Keratinocyte (primary cell): ENCODE data around the gene NPAS3. TPM values are rescaled to one million over a fixed set of nuclear protein-coding genes. Genes with fewer than 3 reads are reported as not detected.

ENCODE experiments used
- DNase-seq: peaks from one replicate; pipeline ENCODE4 v3.0.0-alpha.2; 2011; ENCODE audit warnings: low read depth, missing footprints, low spot score
- FAIRE-seq: peaks from 2 replicates; lab custom pipeline; 2011; peaks lifted over from hg19 to GRCh38; lab: Jason Lieb, UNC
- H2AFZ ChIP-seq: 2 replicates; pipeline ENCODE4 v1.6.0; 2012; ENCODE audit warnings: low read length, control low read depth, inconsistent platforms; ENCODE audit not compliant: control insufficient read depth
- H3K27ac ChIP-seq: 2 replicates; pipeline ENCODE4 v1.5.1; 2011; ENCODE audit warnings: low read length; ENCODE audit not compliant: control insufficient read depth, insufficient read depth
- H3K27me3 ChIP-seq: 3 replicates; pipeline ENCODE4 v1.6.0; 2011; ENCODE audit warnings: low read length; ENCODE audit not compliant: control insufficient read depth, insufficient read depth; ENCODE audit errors: extremely low read depth
- H3K36me3 ChIP-seq, 2 experiments: 2 replicates in 1 of 2; 3 replicates in 1 of 2; pipeline ENCODE4 v1.5.1; 2011; ENCODE audit warnings: low read length in 2 of 2, mild to moderate bottlenecking in 1 of 2; ENCODE audit not compliant: control insufficient read depth in 2 of 2, insufficient read depth in 2 of 2; ENCODE audit errors: extremely low read depth in 1 of 2
- H3K4me1 ChIP-seq: 3 replicates; pipeline ENCODE4 v1.5.1; 2011; ENCODE audit warnings: low read length; ENCODE audit not compliant: control insufficient read depth, insufficient read depth; ENCODE audit errors: extremely low read depth
- H3K4me2 ChIP-seq: 3 replicates; pipeline ENCODE4 v1.6.0; 2011; ENCODE audit warnings: low read depth, low read length; ENCODE audit not compliant: control insufficient read depth, insufficient read depth; ENCODE audit errors: extremely low read depth
- H3K4me3 ChIP-seq, 3 experiments: fragments of 200-600 bp in 1 of 3; sonication (generic) in 1 of 3; 2 replicates in 2 of 3; 3 replicates in 1 of 3; pipeline ENCODE4 v1.5.1; 2011 to 2016; ENCODE audit warnings: low read length in 3 of 3, mild to moderate bottlenecking in 3 of 3, control low read depth in 2 of 3, inconsistent platforms in 1 of 3, low read depth in 1 of 3, mixed read lengths in 1 of 3, mixed run types in 1 of 3, moderate library complexity in 1 of 3; ENCODE audit not compliant: control insufficient read depth in 2 of 3, insufficient read depth in 2 of 3; ENCODE audit errors: extremely low read depth in 1 of 3
- H3K79me2 ChIP-seq: 2 replicates; pipeline ENCODE4 v1.6.0; 2012; ENCODE audit warnings: low read length; ENCODE audit not compliant: control insufficient read depth, insufficient read depth
- H3K9ac ChIP-seq: 3 replicates; pipeline ENCODE4 v1.6.0; 2011; ENCODE audit warnings: low read length; ENCODE audit not compliant: control insufficient read depth, insufficient read depth; ENCODE audit errors: extremely low read depth
- H3K9me1 ChIP-seq: 3 replicates; pipeline ENCODE4 v1.6.0; 2011; ENCODE audit warnings: low read length; ENCODE audit not compliant: control insufficient read depth, insufficient read depth; ENCODE audit errors: extremely low read depth
- H3K9me3 ChIP-seq: 2 replicates; pipeline ENCODE4 v1.5.1; 2012; ENCODE audit warnings: low read depth, low read length; ENCODE audit not compliant: control insufficient read depth
- H4K20me1 ChIP-seq: 3 replicates; pipeline ENCODE4 v1.6.0; 2011; ENCODE audit warnings: low read length; ENCODE audit not compliant: control insufficient read depth, insufficient read depth; ENCODE audit errors: extremely low read depth
- EZH2 ChIP-seq: IDR thresholded peaks from one replicate; pipeline ENCODE4 v1.6.1; 2012; ENCODE audit warnings: inconsistent platforms, mild to moderate bottlenecking, low read length, moderate library complexity
- dilution Hi-C: fragments of 300-500 bp; cut with MboI; formaldehyde crosslinking; loops from one replicate; pipeline ENCODE4 v1.7.0; 2020; ENCODE audit warnings: low sequenced_read_pairs; ENCODE audit not compliant: extremely low pct_ligation_motif_present
- polyA plus RNA-seq, 5 experiments: library from polyadenylated mRNA; depleted of rRNA in 3 of 5; stranded (reverse) in 3 of 5; stranded (forward) in 1 of 5; unstranded in 1 of 5; fragments of >200 nt; gene quantifications; 1 replicate in 1 of 5; 2 replicates in 3 of 5; 3 replicates in 1 of 5; pipeline versions ENCODE4 v1.2.1 to v1.2.3, GENCODE V29; 2011 to 2012; ENCODE audit warnings: missing spikeins in 2 of 5, low read depth in 1 of 5, low replicate concordance in 1 of 5
- TF ChIP-seq, protein P1 (sequence below), 3 experiments: IDR thresholded peaks in 1 of 3; conservative IDR thresholded peaks in 1 of 3; optimal IDR thresholded peaks in 1 of 3; 2 replicates in 2 of 3; 3 replicates in 1 of 3; pipeline versions ENCODE3 to v1.5.1; 2011; ENCODE audit warnings: low read length in 3 of 3, mild to moderate bottlenecking in 3 of 3, moderate library complexity in 2 of 3, control low read depth in 1 of 3, inconsistent platforms in 1 of 3; ENCODE audit not compliant: insufficient read depth in 2 of 3; ENCODE audit errors: extremely low read depth in 1 of 3

NPAS3 gene
- polyA plus RNA-seq, 1 donor (not counting 4 experiments of a cell fraction or from before 2014, with no cell fraction given): 0.07 TPM

DNA sequence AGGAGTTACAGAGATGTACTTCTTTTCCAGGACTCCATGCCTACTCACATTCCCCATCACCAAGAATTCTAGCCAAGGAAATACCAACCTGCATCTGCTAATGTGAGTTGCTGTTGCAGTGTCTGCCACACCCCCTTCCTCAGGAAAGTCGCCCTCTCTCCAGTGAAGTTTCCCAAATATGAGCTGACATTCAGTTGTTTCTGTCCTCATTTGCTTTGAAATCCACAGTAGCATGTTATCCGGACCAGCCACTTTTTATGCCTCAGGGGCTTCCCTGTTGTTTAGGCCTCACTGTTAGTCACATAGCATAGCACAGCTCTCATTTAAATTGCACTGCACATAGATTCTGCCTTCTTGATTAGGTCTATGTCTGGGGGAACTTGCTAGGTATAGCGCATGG, 799.8 kb downstream of the NPAS3 start:
- DNase-seq: no peak
- Histone ChIP-seq H3K27me3 (no peaks in the 10 kb centered on the region), H3K9ac (no peak overlapping the region), H4K20me1 (no peaks in the 10 kb centered on the region), H3K36me3 (no peaks in the 10 kb centered on the region), H3K4me2 (no peak overlapping the region), H3K9me1 (no peaks in the 10 kb centered on the region), H2AFZ (no peak overlapping the region), H3K27ac (no peak overlapping the region), H3K79me2 (no peaks in the 10 kb centered on the region), H3K4me1 (no peaks in the 10 kb centered on the region), H3K9me3 (peaks cover 2% of the 10 kb centered on the region), H3K4me3 (no peak overlapping the region)
- no peak for FAIRE-seq
- dilution Hi-C loops: no loop called here
- TF ChIP-seq EZH2: no peak
- TF ChIP-seq, protein P1, sequence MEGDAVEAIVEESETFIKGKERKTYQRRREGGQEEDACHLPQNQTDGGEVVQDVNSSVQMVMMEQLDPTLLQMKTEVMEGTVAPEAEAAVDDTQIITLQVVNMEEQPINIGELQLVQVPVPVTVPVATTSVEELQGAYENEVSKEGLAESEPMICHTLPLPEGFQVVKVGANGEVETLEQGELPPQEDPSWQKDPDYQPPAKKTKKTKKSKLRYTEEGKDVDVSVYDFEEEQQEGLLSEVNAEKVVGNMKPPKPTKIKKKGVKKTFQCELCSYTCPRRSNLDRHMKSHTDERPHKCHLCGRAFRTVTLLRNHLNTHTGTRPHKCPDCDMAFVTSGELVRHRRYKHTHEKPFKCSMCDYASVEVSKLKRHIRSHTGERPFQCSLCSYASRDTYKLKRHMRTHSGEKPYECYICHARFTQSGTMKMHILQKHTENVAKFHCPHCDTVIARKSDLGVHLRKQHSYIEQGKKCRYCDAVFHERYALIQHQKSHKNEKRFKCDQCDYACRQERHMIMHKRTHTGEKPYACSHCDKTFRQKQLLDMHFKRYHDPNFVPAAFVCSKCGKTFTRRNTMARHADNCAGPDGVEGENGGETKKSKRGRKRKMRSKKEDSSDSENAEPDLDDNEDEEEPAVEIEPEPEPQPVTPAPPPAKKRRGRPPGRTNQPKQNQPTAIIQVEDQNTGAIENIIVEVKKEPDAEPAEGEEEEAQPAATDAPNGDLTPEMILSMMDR (optimal IDR thresholded peaks at IDR 0.05 in 1 of 3, IDR thresholded peaks at IDR 0.05 in 1 of 3, conservative IDR thresholded peaks at IDR 0.05 in 1 of 3; ENCODE audit: extremely low read depth in 1 of 3, insufficient read depth in 2 of 3, low read length in 3 of 3): no peak

DNA sequence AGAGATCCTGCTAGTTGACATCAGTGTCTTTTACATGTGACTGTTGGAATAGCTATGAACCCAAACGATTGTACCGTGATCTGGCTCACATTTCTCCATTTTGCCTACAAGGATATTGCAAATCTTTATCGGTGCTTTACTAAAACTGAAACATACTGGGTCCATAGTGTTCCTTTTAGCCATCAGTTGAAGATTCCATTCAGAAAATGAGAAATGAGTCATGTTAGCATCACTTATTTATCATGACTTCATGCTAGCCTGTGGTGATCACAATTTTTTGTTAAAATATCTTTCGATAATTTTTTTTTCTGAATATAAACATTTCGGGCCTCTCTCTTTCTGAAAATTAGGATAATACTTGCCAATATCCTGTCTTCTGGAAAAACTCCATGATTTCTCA, 801.9 kb downstream of the NPAS3 start:
- dilution Hi-C loops: no loop called here
- Histone ChIP-seq H2AFZ (no peak overlapping the region), H3K4me2 (no peak overlapping the region), H3K36me3 (no peaks in the 10 kb centered on the region), H3K4me1 (no peaks in the 10 kb centered on the region), H3K4me3 (no peak overlapping the region), H4K20me1 (no peaks in the 10 kb centered on the region), H3K9me3 (peaks cover 2% of the 10 kb centered on the region), H3K79me2 (no peaks in the 10 kb centered on the region), H3K27ac (no peak overlapping the region), H3K27me3 (no peaks in the 10 kb centered on the region), H3K9ac (no peak overlapping the region), H3K9me1 (no peaks in the 10 kb centered on the region)
- FAIRE-seq (no peak), DNase-seq (no peak)
- TF ChIP-seq EZH2: no peak
- TF ChIP-seq, protein P1 (optimal IDR thresholded peaks at IDR 0.05 in 1 of 3, IDR thresholded peaks at IDR 0.05 in 1 of 3, conservative IDR thresholded peaks at IDR 0.05 in 1 of 3; ENCODE audit: extremely low read depth in 1 of 3, insufficient read depth in 2 of 3, low read length in 3 of 3): no peak
